K562 (cell line): ENCODE data around the gene ARL3.

ENCODE experiments used
- KLF1 ChIP-seq: fragments of 450-650 bp; IDR thresholded peaks from 2 replicates; pipeline ENCODE4 v1.6.1; 2016; ENCODE audit warnings: missing genetic modification characterization, missing compliant biosample characterization
- PHF20 ChIP-seq: fragments of 450-650 bp; IDR thresholded peaks from 2 replicates; pipeline ENCODE4 v1.6.1; 2018; ENCODE audit not compliant: partially characterized antibody
- POLR2A ChIP-seq: fragments of 450-650 bp; conservative IDR thresholded peaks from 2 replicates; pipeline ENCODE4 v1.6.1; 2016
- POLR2AphosphoS5 ChIP-seq: IDR thresholded peaks from 2 replicates; pipeline ENCODE4 v1.6.1; 2011; ENCODE audit warnings: mild to moderate bottlenecking, low read depth, low read length, moderate library complexity; ENCODE audit not compliant: control insufficient read depth, insufficient read depth
- ZKSCAN1 ChIP-seq: fragments of 150-350 bp; IDR thresholded peaks from 2 replicates; pipeline ENCODE4 v1.6.1; 2016; ENCODE audit warnings: low read depth, low read length
- ZNF3 ChIP-seq: fragments of 250-450 bp; sonication (Bioruptor Pico); IDR thresholded peaks from 2 replicates; pipeline ENCODE4 v1.5.0; 2021; ENCODE audit warnings: mild to moderate bottlenecking, moderate library complexity
- TF ChIP-seq, protein P1 (sequence below), 3 experiments: IDR thresholded peaks in 2 of 3; conservative IDR thresholded peaks in 1 of 3; 2 replicates each; pipeline ENCODE4 v1.5.1; 2011 to 2012; ENCODE audit warnings: low read length in 3 of 3, mild to moderate bottlenecking in 3 of 3, control low read depth in 2 of 3, improper control_type of control experiment in 1 of 3, inconsistent platforms in 1 of 3, low read depth in 1 of 3, mixed read lengths in 1 of 3, moderate library complexity in 1 of 3; ENCODE audit not compliant: insufficient read depth in 2 of 3
- TF ChIP-seq, protein P2 (sequence below): sonication (generic); formaldehyde crosslinking; IDR thresholded peaks from 2 replicates; pipeline ENCODE4 v1.8.1; 2022; ENCODE audit warnings: missing genetic modification reagents
- TF ChIP-seq, protein P3 (sequence below): sonication (generic); formaldehyde crosslinking; IDR thresholded peaks from 2 replicates; pipeline ENCODE4 v1.8.0; 2022; ENCODE audit warnings: missing genetic modification reagents, mild to moderate bottlenecking, borderline replicate concordance
- TF ChIP-seq, protein P4 (sequence below), 3 experiments: fragments of 200-800 bp in 1 of 3; fragments of 250-450 bp in 1 of 3; fragments of 450-650 bp in 1 of 3; sonication (Bioruptor Pico) in 1 of 3; sonication (Bioruptor generic) in 1 of 3; formaldehyde crosslinking in 1 of 3; IDR thresholded peaks; 2 replicates each; pipeline versions ENCODE4 v1.6.1 to v1.8.0; 2016 to 2022; ENCODE audit warnings: mild to moderate bottlenecking in 2 of 3, missing genetic modification characterization in 2 of 3, missing compliant biosample characterization in 1 of 3, moderate library complexity in 1 of 3
- TF ChIP-seq, protein P5 (sequence below): fragments of 450-650 bp; formaldehyde crosslinking; IDR thresholded peaks from 2 replicates; pipeline ENCODE4 v1.4.0; 2022; ENCODE audit warnings: mild to moderate bottlenecking, moderate library complexity
- TF ChIP-seq, protein P6 (sequence below): IDR thresholded peaks from 3 replicates; pipeline ENCODE4 v1.6.1; 2011; ENCODE audit warnings: borderline replicate concordance, mild to moderate bottlenecking; ENCODE audit not compliant: insufficient read length, insufficient read depth
- TF ChIP-seq, protein P7 (sequence below): sonication (generic); formaldehyde crosslinking; IDR thresholded peaks from 2 replicates; pipeline ENCODE4 v1.9.0; 2022; ENCODE audit warnings: mild to moderate bottlenecking, missing genetic modification reagents
- TF ChIP-seq, protein P8 (sequence below): sonication (generic); formaldehyde crosslinking; IDR thresholded peaks from 2 replicates; pipeline ENCODE4 v1.8.1; 2022; ENCODE audit warnings: missing genetic modification reagents

DNA sequence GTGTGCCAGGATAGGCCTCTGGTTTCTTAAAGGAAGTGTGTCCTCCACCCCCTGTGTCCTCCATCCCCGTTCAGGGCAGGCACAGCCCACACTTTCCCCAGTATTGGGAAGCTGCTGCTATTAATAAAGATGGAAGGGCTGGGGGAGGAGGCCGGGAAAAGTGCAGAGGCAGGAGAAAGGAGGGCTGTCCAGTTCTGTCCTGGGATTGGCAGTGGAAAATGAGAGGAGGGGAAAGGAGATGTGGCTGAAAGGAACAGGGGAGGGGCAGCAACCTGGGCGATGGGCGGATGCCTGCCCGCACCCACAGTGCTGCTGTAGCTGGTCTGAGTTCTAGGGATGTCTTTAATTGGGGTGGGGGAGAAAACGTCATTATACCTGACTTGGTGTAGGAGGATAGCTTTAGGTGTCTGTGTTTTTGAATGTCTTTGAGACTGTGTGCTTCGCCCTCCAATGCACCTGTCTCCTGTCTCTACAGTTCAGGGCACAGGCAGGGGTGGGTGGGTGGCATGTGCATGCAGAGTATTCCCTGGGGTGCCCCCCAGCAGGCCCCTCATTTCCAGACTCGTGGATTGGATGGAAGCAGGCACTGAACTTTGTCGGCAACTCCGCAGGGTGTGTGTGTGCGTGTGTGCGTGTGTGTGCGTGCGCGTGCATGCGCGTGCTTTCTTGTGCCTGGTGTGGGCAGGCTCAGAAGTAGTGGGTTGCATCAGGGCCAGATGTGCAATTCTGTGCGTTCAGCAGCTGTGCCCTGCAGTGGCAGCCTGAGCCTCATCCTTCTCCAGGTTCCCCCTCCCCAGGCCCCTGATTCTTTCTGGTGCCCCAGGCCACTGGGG is 67.4 kb downstream of the ARL3 start:
- TF ChIP-seq POLR2AphosphoS5 (no peak), PHF20 (no peak), POLR2A (no peak), KLF1 (tag) (no peak), ZKSCAN1 (no peak), ZNF3 (CRISPR knock-in tag) (no peak)
- TF ChIP-seq, protein P1, sequence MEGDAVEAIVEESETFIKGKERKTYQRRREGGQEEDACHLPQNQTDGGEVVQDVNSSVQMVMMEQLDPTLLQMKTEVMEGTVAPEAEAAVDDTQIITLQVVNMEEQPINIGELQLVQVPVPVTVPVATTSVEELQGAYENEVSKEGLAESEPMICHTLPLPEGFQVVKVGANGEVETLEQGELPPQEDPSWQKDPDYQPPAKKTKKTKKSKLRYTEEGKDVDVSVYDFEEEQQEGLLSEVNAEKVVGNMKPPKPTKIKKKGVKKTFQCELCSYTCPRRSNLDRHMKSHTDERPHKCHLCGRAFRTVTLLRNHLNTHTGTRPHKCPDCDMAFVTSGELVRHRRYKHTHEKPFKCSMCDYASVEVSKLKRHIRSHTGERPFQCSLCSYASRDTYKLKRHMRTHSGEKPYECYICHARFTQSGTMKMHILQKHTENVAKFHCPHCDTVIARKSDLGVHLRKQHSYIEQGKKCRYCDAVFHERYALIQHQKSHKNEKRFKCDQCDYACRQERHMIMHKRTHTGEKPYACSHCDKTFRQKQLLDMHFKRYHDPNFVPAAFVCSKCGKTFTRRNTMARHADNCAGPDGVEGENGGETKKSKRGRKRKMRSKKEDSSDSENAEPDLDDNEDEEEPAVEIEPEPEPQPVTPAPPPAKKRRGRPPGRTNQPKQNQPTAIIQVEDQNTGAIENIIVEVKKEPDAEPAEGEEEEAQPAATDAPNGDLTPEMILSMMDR (IDR thresholded peaks at IDR 0.05 in 2 of 3, conservative IDR thresholded peaks at IDR 0.05 in 1 of 3; ENCODE audit: insufficient read depth in 2 of 3, low read depth in 1 of 3, low read length in 3 of 3) = no peak
- TF ChIP-seq, protein P2, sequence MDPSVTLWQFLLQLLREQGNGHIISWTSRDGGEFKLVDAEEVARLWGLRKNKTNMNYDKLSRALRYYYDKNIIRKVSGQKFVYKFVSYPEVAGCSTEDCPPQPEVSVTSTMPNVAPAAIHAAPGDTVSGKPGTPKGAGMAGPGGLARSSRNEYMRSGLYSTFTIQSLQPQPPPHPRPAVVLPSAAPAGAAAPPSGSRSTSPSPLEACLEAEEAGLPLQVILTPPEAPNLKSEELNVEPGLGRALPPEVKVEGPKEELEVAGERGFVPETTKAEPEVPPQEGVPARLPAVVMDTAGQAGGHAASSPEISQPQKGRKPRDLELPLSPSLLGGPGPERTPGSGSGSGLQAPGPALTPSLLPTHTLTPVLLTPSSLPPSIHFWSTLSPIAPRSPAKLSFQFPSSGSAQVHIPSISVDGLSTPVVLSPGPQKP (CRISPR knock-in tag) = no peak
- TF ChIP-seq, protein P3, sequence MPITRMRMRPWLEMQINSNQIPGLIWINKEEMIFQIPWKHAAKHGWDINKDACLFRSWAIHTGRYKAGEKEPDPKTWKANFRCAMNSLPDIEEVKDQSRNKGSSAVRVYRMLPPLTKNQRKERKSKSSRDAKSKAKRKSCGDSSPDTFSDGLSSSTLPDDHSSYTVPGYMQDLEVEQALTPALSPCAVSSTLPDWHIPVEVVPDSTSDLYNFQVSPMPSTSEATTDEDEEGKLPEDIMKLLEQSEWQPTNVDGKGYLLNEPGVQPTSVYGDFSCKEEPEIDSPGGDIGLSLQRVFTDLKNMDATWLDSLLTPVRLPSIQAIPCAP = no peak
- TF ChIP-seq, protein P4, sequence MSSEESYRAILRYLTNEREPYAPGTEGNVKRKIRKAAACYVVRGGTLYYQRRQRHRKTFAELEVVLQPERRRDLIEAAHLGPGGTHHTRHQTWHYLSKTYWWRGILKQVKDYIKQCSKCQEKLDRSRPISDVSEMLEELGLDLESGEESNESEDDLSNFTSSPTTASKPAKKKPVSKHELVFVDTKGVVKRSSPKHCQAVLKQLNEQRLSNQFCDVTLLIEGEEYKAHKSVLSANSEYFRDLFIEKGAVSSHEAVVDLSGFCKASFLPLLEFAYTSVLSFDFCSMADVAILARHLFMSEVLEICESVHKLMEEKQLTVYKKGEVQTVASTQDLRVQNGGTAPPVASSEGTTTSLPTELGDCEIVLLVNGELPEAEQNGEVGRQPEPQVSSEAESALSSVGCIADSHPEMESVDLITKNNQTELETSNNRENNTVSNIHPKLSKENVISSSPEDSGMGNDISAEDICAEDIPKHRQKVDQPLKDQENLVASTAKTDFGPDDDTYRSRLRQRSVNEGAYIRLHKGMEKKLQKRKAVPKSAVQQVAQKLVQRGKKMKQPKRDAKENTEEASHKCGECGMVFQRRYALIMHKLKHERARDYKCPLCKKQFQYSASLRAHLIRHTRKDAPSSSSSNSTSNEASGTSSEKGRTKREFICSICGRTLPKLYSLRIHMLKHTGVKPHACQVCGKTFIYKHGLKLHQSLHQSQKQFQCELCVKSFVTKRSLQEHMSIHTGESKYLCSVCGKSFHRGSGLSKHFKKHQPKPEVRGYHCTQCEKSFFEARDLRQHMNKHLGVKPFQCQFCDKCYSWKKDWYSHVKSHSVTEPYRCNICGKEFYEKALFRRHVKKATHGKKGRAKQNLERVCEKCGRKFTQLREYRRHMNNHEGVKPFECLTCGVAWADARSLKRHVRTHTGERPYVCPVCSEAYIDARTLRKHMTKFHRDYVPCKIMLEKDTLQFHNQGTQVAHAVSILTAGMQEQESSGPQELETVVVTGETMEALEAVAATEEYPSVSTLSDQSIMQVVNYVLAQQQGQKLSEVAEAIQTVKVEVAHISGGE (CRISPR knock-in tag; IDR thresholded peaks at IDR 0.05) = no peak
- TF ChIP-seq, protein P5, sequence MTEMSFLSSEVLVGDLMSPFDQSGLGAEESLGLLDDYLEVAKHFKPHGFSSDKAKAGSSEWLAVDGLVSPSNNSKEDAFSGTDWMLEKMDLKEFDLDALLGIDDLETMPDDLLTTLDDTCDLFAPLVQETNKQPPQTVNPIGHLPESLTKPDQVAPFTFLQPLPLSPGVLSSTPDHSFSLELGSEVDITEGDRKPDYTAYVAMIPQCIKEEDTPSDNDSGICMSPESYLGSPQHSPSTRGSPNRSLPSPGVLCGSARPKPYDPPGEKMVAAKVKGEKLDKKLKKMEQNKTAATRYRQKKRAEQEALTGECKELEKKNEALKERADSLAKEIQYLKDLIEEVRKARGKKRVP (CRISPR knock-in tag) = no peak
- TF ChIP-seq, protein P6, sequence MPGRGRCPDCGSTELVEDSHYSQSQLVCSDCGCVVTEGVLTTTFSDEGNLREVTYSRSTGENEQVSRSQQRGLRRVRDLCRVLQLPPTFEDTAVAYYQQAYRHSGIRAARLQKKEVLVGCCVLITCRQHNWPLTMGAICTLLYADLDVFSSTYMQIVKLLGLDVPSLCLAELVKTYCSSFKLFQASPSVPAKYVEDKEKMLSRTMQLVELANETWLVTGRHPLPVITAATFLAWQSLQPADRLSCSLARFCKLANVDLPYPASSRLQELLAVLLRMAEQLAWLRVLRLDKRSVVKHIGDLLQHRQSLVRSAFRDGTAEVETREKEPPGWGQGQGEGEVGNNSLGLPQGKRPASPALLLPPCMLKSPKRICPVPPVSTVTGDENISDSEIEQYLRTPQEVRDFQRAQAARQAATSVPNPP = no peak
- TF ChIP-seq, protein P7, sequence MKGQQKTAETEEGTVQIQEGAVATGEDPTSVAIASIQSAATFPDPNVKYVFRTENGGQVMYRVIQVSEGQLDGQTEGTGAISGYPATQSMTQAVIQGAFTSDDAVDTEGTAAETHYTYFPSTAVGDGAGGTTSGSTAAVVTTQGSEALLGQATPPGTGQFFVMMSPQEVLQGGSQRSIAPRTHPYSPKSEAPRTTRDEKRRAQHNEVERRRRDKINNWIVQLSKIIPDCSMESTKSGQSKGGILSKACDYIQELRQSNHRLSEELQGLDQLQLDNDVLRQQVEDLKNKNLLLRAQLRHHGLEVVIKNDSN (CRISPR knock-in tag) = no peak
- TF ChIP-seq, protein P8, sequence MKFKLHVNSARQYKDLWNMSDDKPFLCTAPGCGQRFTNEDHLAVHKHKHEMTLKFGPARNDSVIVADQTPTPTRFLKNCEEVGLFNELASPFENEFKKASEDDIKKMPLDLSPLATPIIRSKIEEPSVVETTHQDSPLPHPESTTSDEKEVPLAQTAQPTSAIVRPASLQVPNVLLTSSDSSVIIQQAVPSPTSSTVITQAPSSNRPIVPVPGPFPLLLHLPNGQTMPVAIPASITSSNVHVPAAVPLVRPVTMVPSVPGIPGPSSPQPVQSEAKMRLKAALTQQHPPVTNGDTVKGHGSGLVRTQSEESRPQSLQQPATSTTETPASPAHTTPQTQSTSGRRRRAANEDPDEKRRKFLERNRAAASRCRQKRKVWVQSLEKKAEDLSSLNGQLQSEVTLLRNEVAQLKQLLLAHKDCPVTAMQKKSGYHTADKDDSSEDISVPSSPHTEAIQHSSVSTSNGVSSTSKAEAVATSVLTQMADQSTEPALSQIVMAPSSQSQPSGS (CRISPR knock-in tag) = no peak
